ENCODE measurements around the gene TTC21B.

TTC21B gene

GRCh38 chr2:165927353-165927752 is 26.2 kb downstream of the TTC21B start:
- TF ChIP-seq, protein P1, sequence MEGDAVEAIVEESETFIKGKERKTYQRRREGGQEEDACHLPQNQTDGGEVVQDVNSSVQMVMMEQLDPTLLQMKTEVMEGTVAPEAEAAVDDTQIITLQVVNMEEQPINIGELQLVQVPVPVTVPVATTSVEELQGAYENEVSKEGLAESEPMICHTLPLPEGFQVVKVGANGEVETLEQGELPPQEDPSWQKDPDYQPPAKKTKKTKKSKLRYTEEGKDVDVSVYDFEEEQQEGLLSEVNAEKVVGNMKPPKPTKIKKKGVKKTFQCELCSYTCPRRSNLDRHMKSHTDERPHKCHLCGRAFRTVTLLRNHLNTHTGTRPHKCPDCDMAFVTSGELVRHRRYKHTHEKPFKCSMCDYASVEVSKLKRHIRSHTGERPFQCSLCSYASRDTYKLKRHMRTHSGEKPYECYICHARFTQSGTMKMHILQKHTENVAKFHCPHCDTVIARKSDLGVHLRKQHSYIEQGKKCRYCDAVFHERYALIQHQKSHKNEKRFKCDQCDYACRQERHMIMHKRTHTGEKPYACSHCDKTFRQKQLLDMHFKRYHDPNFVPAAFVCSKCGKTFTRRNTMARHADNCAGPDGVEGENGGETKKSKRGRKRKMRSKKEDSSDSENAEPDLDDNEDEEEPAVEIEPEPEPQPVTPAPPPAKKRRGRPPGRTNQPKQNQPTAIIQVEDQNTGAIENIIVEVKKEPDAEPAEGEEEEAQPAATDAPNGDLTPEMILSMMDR (conservative IDR thresholded peaks at IDR 0.05) = no peak
- H3K27ac ChIP-seq = no peak overlapping the region

- no peak overlapping the region for H3K27ac ChIP-seq
- TF ChIP-seq, protein P1 (conservative IDR thresholded peaks at IDR 0.05) = no peak
Measured at GRCh38 chr2:165924946-165925345, 28.6 kb downstream of the TTC21B start.

- H3K27ac ChIP-seq = no peak overlapping the region
- TF ChIP-seq, protein P1 (conservative IDR thresholded peaks at IDR 0.05) = no peak
Measured at GRCh38 chr2:165920748-165921147, 32.8 kb downstream of the TTC21B start.

DNA sequence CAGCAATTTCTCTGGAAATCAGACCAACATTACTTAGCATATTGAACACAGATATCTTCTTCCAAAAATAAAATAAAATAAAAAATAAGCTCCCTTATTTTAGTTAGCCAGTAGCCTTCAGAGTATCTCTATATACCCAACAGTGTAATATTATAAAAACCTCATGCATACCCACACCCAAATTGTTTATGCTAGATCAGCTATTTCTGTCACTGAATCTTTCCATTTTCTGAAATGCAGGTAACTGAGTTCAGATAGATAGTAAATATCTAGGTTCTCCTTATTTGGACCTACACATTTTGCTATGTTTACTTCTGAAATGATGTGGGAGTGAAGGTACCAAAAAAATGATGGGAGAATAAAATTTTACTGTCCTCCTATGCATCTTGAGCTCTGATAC is 39.9 kb downstream of the TTC21B start:
- no peak overlapping the region for H3K27ac ChIP-seq
- TF ChIP-seq, protein P1 (conservative IDR thresholded peaks at IDR 0.05) = no peak

DNA sequence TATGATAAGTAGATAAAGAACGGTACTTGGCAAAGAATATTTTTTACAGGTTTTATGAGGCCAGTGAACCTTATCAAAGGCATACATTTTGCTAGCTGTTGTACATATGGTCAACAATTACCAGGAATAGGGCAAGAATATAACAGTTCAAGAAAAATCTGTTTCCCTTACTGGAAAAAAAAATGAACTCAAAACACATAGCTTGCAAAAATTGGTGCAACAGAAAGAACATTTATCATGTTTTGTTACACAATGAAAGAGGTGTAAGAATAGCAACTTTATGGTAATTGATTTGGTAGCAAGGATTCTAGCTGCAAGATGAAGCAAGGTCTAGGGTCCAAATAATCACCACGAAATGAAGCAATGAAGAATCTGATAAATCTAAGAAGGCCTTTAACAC is 41.6 kb downstream of the TTC21B start:
- TF ChIP-seq, protein P1 (conservative IDR thresholded peaks at IDR 0.05) = no peak
- H3K27ac ChIP-seq = no peak overlapping the region

DNA sequence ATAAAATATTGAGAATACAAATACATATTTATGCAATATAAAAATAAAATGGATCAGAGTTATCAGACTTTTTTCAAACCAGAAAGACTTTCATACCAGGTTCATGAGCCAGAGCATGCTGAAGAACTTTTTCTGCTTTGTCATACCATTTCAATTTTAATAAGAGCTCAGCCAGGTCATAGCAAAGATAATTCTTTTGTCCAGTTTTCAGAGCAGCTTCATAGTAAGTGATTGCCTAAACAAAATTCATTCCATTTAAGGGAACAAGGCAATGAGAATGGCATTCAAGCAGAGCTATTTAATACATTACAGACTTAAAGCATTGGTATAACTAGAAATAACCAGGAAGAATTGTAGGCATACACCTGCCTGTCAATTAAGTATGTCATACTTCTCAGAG is 42.3 kb downstream of the TTC21B start:
- H3K27ac ChIP-seq = no peak overlapping the region
- TF ChIP-seq, protein P1 (conservative IDR thresholded peaks at IDR 0.05) = no peak

GRCh38 chr2:165909466-165909865 is 44.1 kb downstream of the TTC21B start:
- TF ChIP-seq, protein P1 (conservative IDR thresholded peaks at IDR 0.05) = no peak

More at GRCh38 chr2:165909466-165909865, 44.1 kb downstream of the TTC21B start:
- H3K27ac ChIP-seq = no peak overlapping the region; the same call in 1 of the 2 replicates
